Measurements from ENCODE around the gene TRIM59.

The TRIM59 gene, protein sequence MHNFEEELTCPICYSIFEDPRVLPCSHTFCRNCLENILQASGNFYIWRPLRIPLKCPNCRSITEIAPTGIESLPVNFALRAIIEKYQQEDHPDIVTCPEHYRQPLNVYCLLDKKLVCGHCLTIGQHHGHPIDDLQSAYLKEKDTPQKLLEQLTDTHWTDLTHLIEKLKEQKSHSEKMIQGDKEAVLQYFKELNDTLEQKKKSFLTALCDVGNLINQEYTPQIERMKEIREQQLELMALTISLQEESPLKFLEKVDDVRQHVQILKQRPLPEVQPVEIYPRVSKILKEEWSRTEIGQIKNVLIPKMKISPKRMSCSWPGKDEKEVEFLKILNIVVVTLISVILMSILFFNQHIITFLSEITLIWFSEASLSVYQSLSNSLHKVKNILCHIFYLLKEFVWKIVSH

DNA sequence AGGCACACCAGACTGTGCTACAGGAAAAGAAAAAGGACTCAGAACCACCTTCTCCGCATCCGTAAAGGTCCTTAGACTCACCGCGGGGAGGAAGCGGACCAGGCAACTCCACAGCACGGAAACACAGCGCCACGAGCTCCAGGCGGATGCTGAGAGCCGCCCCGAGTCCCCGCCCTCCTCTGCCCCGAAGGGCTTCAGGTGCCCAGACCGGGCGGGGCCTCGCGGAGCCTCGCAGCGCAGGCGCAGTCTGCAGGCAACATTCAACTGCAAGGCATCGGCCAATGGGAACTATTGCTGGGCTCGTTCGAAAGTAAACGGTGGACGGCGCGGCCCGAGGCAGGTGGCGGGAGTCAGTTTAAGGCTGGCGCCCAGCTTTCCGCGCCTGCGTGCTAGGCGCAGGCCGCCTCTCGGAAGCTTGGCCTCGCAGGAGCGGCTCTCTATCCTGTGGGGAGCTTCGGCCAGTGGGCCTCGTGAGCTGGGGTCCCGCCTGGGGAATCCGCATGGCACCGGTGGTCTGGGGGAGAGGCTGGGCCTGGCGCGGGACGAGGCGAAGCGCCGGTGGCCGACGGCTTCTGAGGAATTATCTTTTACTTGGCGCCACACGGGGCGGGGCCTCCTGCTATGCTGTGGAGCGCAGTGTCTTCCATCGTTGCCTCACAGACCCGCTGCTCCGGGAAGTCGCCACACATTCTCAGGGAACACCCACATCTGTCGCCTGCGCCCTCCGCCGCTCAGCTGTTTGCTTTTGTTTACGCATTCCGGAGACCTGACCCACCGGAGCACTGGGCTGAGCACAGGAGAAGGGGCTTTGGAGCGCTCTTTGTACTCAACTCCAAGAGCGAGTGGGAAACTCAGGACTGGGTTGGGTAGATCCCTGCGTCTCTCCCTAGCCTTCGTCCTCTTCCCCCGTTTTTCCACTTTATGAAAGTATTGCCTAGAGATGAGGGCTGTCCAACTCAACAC is at the start of gene TRIM59:
Gene TRIM59, minus strand, starts transcription at position 151 of the 963 bp plus-strand sequence. CDS start 10,603 bp downstream, outside the sequence.
- TF ChIP-seq, protein P1, sequence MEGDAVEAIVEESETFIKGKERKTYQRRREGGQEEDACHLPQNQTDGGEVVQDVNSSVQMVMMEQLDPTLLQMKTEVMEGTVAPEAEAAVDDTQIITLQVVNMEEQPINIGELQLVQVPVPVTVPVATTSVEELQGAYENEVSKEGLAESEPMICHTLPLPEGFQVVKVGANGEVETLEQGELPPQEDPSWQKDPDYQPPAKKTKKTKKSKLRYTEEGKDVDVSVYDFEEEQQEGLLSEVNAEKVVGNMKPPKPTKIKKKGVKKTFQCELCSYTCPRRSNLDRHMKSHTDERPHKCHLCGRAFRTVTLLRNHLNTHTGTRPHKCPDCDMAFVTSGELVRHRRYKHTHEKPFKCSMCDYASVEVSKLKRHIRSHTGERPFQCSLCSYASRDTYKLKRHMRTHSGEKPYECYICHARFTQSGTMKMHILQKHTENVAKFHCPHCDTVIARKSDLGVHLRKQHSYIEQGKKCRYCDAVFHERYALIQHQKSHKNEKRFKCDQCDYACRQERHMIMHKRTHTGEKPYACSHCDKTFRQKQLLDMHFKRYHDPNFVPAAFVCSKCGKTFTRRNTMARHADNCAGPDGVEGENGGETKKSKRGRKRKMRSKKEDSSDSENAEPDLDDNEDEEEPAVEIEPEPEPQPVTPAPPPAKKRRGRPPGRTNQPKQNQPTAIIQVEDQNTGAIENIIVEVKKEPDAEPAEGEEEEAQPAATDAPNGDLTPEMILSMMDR (IDR thresholded peaks at IDR 0.05; ENCODE audit: low read length, missing control alignments) = no peak
- H3K4me3 ChIP-seq (replicated peaks; ENCODE audit: low read depth, low read length) = peak within 1 kb of the TSS; percentile 73
- DNase-seq (ENCODE audit: low read depth) = peak; percentile 98

GRCh38 chr3:160498202-160498601 is 48.6 kb upstream of the TRIM59 start:
- H3K4me3 ChIP-seq (replicated peaks; ENCODE audit: low read depth, low read length) = no peak overlapping the region
- no peak for DNase-seq (ENCODE audit: low read depth)
- TF ChIP-seq, protein P1 (IDR thresholded peaks at IDR 0.05; ENCODE audit: low read length, missing control alignments) = no peak

GRCh38 chr3:160490166-160490565 is 40.6 kb upstream of the TRIM59 start:
- DNase-seq (ENCODE audit: low read depth) = no peak
- H3K4me3 ChIP-seq (replicated peaks; ENCODE audit: low read depth, low read length) = no peak overlapping the region
- TF ChIP-seq, protein P1 (IDR thresholded peaks at IDR 0.05; ENCODE audit: low read length, missing control alignments) = no peak

DNA sequence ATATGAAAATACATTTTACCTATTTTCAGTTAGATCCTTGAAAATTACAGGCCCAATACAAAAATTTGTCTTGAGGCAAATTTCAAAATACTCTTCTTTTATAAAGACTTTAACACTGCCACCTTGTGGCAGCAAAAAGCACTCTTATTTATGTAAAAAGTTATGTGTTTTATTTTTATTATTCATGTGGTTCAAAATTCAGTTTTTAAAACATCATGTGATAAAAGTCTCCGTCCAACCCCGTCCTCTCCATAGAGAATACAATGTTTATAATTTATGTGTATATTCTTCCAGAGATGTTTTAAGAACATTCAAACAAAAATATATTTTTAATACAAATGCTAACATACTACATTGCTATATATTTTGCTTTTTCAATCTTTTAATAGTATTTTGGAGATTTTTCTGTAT is 36.9 kb upstream of the TRIM59 start:
- DNase-seq (ENCODE audit: low read depth) = peak; percentile 69
- no peak overlapping the region for H3K4me3 ChIP-seq (replicated peaks; ENCODE audit: low read depth, low read length)
- TF ChIP-seq, protein P1 (IDR thresholded peaks at IDR 0.05; ENCODE audit: low read length, missing control alignments) = peak; percentile 50

DNA sequence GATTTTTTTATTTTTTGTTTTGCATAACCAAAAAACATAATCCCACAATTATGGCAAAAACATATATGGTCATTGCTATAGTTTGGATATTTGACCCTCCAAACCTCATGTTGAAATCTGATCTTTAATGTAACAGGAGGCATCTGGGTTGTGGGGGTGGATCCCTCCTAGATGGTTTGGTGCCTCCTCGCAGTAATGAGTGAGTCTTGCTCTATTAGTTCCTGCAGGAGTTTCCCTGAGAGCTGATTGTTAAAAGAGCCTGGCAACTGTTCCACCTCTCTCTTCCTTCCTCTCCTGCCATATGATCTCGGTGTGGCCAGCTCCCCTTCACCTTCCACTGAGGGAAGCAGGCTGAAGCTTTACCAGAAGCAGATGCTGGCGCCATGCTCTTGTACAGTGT is 33.2 kb upstream of the TRIM59 start:
- no peak overlapping the region for H3K4me3 ChIP-seq (replicated peaks; ENCODE audit: low read depth, low read length)
- DNase-seq (ENCODE audit: low read depth) = no peak
- TF ChIP-seq, protein P1 (IDR thresholded peaks at IDR 0.05; ENCODE audit: low read length, missing control alignments) = no peak

GRCh38 chr3:160481856-160482255 is 32.3 kb upstream of the TRIM59 start:
- TF ChIP-seq, protein P1 (IDR thresholded peaks at IDR 0.05; ENCODE audit: low read length, missing control alignments) = no peak
- no peak overlapping the region for H3K4me3 ChIP-seq (replicated peaks; ENCODE audit: low read depth, low read length)

More at GRCh38 chr3:160481856-160482255, 32.3 kb upstream of the TRIM59 start:
- DNase-seq (ENCODE audit: low read depth) = no peak
